GM19238 (cell line): Measurements from ENCODE around the gene NAALADL2.
"Not testable (repeated sequence)": the region's sequence is repeated elsewhere in the genome, so short reads cannot be mapped to it uniquely, and the experiment has no call there.

Source experiments
- DNase-seq: peaks from one replicate; pipeline ENCODE4 v3.0.0; 2011; ENCODE audit warnings: low spot score; ENCODE audit not compliant: insufficient read length

The NAALADL2 gene

DNA sequence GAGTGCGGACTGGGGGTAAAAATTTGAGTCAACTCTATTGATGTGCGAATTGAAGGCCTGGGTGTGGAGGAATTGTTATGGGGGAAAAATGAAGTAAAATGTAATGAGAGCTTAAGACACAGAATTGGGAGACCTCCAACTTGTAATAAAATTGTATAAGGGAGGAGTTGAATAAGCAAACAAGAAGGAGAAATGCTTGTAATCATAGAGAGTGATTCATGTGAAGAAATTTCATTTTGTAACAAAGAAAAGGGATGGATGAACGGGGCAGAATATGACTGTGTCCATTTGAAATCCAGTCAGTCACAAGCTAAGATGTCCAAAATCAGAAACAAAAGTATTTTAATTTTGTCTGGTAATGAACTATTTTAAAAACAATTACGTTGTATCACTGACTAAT, 552.3 kb downstream of the NAALADL2 start:
- no peak for DNase-seq

DNA sequence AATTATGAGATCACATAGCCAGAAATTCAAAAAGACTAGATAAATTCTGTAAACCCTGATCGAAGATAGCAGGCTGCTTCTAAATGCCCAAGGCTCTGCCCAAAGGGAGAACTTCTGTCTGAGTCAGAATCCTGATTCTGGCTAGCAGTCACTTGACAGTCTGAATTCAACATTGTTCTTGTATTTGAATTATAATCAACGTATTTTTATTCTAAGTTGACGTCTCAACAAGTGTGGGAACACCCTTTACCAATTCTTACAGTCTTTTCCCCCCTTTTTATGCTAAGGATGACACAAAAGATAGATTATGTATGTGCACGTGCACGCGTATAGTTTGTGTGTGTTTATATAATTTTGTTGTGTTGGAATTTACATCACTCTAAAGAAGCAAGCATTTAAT, 552.8 kb downstream of the NAALADL2 start:
- DNase-seq, result no peak

DNA sequence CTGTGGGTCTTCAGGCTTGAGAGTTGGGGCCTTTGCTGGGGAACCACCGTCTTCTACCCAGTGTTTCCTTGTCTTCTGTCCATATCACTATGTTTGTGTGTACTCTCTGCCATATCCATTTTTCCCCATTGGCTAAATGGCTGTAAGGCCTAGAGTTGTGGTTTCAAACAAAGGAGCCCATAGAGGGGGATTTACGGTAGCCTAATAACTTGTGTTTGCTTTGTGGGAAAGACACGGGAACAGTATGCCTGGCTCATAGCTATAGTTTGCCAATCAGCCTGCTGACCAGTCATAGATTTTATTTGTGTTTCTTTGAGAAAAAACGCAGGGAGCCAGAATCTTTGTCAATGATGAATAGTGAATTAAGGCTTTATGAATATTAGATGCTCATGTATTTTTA, 554.8 kb downstream of the NAALADL2 start:
- no peak for DNase-seq

DNA sequence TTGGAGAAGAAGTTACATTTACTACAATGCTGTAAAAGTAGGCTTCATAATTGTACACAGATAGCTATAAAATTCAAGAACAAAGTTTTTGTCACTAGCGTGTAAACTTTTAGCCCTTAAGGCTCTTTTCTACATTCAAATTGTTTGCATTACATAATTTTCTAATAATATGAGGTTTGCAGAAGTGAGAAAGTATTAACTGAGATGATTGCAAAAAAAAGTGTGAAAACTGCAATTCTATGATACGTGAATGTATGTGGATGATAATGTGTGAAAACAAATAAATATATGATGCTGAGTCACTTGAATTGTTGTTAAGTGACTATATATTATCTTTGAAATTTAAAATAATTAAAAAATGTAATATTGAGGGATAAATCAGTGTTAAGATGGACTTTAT, 557.5 kb downstream of the NAALADL2 start:
- no peak for DNase-seq

DNA sequence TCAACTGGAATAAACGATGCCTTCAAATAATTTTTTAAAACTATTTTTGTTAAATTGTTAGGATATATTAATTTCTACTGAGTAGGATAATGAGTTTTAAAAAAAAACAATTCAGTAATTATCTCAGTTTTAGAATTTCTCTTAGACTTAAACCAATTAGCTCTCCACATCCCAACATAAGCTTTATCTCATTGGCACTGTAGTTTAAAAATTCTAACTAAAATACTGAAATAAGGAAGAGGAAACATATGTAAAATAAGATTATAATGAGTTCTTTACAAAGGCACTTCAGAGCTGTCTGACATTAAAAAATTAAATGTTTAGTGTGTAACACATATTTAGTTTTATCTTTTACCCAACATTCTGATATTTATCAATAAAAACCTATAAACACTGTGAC, 558.3 kb downstream of the NAALADL2 start:
- no peak for DNase-seq

DNA sequence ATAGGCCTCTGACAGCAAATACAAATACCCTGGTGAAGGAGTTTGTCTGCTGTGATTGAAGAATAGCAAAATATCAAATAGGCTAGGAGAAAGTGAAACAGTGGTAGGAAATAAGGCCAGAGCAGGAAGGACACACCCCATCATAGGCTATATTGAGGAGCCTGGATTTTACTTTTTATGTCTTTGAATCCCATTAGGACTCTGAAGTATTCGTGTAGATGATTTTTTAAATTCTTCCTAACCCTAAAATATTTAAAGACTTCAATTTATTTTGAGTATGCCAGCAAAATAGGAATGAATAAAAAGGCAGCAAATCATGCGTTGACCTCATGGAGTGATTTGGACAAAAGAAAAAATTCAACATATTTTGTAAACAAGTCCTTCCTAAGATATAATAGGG, 562.8 kb downstream of the NAALADL2 start:
- no peak for DNase-seq

DNA sequence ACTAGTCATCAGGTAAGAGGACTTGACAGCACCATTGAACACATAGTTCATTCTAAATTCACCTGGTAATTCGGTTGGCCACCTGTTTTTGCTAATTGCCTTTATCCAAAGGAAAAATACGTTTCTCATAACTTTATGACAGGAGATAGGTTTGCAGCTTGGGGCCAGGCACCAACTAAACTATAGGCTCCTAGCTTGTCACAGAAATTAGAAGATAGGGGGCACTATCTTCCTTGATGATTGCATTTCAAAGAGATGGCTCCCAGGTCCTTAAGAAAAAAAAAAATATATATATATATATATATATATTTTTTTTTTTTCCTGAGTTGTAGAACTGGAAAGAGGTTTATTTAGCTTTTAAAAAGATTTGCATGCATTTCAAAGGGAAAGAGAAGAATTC, 563.6 kb downstream of the NAALADL2 start:
- no peak for DNase-seq

DNA sequence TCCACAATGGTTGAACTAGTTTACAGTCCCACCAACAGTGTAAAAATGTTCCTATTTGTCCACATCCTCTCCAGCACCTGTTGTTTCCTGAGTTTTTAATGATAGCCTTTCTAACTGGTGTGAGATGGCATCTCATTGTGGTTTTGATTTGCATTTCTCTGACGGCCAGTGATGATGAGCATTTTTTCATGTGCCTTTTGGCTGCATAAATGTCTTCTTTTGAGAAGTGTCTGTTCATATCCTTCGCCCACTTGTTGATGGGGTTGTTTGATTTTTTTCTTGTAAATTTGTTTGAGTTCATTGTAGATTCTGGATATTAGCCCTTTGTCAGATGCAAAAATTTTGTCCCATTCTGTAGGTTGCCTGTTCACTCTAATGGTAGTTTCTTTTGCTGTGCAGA, 564.7 kb downstream of the NAALADL2 start:
- not testable (repeated sequence) for DNase-seq

DNA sequence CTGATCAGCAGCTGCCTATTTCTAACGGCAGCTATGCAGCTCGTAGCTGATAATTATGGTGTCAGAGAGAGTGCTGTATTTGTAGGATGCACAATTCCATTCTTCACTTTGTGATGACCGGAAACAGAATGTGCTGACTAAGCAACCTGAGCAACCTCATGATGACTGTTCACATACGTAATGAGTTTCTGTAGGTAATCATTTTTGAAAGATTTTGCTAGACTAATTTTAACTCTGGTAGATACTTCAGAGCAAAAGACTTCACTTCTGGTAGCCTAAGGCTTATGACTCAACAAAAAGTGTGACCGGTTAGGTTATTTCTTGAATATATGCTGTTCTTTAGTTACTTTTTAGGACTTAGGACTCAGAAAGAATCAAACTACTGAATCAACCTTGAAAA, 567.7 kb downstream of the NAALADL2 start:
- no peak for DNase-seq

DNA sequence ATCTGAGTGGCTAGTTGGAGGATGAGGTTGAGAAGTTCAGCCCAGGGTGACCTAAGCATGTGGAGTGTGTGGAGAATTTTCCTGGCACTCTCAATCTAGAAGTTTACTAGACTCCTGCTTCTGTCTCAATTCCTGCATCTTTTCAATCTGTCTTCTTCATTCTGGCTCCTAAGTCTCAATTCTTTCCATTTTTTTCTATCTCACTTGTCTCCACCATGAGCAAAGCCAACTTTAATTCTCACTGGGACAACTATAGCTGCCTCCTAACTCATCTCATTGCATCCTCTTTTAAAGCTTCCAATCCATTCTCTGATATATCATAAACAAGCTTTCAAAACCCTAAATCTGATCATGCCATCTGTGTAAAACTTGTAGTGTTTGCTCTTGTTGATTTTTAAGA, 569.3 kb downstream of the NAALADL2 start:
- no peak for DNase-seq

DNA sequence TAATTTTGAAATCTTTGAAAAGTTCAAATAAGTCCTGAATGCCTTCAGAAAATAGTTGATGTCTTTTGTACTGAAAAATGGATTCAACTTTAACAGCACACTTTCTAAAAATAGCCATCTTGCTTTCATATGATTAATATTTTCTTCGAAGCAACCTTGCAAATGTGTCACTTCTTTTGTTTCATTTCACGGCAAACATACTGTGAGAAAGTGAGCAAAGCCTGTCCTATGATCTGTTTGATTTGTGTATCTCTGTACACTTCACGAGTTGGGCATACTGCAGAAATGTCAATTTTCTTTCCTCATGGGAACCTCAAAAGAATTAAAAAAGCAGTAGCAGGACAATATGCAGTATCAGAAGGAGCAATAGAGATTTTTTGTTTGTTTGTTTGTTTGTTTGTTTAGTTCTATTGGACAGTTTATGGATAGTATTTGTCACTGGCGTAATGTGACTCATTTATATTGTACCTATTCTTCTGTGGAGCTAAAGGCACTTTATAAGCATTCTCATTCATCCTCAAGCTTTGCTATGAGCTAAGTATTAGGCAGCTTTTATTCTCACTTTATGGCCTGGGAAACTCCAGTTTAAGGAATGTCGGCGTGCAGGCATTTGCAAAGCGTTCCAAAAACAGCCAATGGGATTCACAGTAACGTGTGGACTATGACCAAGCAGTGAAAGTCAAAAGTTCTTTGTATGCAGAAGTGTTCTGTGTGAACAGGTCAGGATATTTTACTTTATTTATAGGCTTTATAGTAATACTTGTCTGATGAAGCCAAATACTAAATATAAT, 572.0 kb downstream of the NAALADL2 start:
- DNase-seq, result no peak

DNA sequence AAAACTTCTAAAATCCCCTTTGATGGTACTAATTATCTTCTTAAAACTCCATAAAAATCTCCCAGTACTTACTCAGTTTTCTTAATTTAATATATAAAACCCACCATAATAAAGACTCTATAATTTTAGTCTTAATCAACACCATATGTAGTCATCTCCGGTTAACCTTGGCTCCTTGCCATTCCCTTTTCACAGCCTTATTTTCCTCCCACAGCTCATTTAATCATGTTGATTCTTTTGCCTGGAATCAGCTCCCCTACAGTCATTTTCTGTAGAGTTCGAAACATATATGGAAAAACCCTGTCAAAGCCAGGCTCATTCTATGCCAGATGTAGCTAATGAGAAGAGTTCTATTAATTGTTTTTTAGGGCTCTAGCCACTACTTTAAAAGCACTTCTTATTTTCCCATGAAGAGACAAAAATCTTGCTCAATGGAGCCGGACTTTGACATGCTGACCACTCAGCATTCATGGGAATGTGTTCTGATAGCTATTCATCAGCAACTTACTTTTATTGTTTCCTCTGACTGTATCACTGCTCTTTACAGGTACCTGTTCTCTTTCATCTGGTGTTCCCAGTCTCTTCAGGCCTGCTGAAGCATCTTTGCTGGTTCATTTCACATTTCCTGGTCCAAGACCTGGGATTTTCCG, 573.4 kb downstream of the NAALADL2 start:
- no peak for DNase-seq

DNA sequence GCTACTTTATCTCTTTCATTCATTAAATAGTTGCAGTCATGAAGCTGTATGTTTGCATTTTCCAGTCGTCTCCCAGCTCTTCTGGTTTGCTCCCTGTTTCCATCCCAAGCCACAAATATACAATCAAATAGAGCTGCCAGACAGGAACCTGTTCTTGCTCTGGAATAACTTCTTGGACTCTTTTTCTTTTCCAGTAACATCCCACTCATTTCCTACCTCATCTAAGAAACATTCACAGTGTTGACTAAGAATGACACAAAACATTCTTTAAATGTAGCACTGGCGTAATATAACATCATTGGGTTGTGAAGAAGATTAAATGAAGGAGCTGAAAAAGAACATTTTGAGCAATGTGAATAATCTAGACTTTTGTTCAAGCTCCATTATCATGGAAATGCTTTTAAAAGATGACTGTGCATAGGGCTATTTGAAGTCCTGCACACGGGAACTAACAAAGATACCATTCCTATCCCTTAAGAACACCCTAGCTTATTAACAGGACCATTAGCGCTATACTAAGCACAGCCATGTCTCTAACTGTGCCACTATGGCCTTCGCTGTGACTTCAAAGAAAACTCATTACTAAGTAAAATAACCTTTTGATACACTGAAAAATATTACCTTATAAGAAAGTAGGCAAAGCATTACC, 574.0 kb downstream of the NAALADL2 start:
- DNase-seq, result no peak

DNA sequence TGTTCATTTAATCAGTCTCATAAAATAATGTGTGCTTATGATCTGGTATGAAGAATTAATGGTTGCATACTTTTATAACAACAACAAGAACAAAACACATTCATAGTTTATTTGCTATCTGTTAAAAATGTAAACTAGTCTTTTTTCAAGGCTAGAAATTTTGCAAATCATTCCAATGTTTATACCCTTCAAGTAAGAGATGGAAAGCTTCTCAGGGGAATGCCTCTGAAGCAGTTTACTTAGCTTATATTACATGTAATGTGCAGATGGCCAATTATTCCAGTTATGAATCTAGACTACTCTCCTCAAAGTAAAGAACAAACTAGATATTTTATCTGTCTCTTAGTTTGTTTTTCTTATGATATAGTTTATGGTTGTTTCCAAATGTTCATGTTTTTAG, 575.4 kb downstream of the NAALADL2 start:
- DNase-seq, result no peak

DNA sequence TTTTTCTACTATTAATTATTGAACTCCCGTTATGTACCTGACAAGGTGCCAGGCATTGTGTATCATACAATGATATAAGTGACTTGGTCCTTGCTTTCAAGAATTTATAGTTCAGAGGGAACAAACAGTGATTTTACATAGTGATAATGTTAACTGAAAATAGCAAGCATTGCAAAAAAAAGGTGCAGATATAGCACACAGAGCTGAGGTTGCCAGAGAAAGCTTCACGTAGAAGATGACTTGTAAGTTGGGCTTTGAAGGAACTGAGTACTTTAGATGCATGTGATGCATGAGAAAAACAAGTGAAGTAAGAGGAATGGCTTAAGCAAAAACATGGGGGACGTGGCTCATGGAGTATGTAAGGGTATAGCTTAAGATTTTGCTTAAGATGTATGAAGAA, 584.5 kb downstream of the NAALADL2 start:
- no peak for DNase-seq

DNA sequence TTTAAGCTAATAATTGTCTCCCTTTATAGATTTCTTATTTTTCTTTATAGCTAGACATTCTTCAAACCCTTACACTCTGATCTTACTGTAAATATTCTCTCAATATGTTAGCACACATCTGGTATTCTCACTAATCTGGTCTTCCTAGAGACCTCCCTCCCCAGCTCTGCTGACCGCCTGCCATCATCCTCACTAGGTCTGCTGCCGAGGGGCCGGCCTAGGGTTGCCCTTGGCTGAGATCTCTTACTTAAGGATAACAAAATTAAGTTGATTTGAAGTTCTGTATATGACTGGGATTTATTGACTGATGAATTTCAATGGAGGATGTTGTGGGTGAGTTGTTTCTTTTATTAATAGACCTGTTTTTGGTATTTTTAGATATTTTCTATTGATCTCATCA, 586.6 kb downstream of the NAALADL2 start:
- DNase-seq, result no peak

DNA sequence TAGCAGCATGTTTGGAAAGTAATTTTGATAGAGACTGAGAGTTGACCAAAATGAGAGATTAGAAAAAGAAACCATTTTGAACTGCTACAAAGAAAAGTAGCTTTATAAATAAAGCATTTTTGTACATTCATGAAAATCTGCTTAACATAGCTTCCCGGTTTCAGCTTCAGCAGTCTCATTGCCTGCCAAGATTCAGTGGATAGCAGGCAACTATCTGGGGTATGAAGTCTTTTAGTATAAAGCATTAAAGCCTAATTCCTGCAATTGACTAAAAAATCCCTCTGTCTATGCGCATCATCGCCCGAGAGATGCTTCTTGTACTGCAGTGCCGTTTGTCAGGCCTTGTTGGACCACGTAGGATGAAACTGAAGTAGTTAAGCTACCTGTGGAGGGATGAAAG, 588.4 kb downstream of the NAALADL2 start:
- DNase-seq, result no peak

DNA sequence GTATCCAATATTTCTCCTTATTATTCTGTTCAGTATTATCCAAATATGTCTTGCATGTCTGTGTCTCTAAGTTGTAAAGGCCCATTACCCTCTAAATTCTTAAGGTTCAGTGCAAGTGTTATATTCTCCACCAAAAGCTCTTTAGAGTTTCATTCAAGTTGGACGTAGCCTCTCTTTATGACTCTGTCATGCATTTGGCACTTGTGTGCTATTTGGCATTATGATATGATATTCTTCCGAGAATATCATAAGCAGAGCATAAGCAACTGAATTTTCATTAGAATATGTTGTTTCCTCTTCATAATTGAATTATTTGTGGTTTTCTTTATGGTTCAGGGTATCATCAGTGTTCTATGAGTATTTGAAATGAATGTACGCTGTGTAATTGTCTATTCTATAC, 594.2 kb downstream of the NAALADL2 start:
- no peak for DNase-seq

DNA sequence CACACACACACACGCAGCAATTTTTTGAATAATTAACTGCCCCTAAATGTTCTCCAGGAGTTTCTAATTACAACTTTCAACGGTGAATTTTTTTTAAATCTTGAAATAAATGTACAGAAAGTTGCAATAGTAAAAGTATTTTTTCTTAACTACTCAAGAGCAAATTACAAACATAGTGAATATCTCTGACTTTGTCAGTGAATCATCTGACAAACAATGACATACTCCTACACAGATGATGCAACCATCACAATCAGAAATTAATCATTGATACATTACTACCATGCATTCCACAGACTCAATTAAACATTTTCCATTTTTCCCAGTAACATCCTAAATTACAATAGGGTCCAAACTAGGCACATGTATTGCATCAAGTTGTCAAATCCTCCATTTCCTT, 597.3 kb downstream of the NAALADL2 start:
- no peak for DNase-seq

DNA sequence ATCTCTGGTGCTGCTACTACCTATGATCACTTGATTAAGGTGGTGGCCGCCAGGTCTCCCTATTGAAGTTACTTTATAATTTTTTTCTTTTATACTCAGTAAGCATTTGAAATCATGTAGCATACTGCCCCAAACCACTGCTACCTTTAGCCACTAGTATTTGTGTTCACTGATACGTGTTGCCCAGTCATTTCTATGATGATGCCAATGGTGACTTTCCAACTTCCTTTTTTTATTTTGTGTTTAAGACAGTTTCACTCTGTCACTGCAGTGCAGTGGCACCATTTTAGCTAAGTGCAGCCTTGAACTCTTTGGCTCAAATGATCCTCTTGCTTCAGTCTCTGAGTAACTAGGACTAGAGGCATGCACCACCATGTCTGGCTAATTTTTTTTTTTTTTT, 598.2 kb downstream of the NAALADL2 start:
- no peak for DNase-seq

DNA sequence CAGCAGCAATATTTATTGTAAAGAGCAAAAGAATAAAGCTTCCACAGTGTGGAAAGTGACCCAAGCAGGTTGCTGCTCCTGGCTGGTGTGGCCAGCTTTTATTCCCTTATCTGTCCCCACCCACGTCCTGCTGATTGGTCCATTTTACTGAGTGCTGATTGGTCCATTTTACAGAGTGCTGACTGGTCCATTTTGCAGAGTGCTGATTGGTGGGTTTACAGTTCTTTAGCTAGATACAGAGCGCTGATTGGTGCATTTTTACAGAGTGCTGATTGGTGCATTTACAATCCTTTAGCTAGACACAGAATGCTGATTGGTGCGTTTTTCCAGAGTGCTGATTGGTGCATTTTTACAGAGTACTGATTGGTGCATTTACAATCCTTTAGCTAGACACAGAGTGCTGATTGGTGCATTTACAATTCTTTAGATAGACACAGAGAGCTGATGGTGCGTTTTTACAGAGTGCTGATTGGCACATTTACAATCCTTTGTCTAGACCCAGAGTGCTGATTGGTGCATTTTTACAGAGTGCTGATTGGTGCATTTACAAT, 601.8 kb downstream of the NAALADL2 start:
- not testable (repeated sequence) for DNase-seq

DNA sequence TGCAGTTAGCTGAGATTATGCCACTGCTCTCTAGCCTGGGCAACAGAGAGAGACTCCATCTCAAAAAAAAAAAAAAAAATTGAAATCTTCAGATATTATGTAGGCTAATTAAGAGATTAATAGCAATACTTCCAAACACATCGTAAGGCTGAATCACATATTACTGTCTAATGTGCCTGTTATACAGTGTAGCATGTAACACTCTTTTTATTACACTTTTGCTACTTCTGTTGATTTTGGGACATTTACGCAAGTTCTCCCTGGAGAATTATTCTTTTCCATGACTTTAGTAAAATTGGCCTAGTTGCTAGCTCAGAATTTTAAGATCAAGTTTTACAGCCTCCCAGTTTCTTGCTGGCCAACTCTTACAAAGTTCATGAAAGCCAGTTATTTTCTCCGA, 605.2 kb downstream of the NAALADL2 start:
- DNase-seq, result no peak
